GM12801 (cell line): ENCODE data around the gene QSOX1.

ENCODE experiments used
- TF ChIP-seq, protein P1 (sequence below): IDR thresholded peaks from one replicate; pipeline ENCODE4 v1.5.1; 2011; ENCODE audit warnings: control low read depth; ENCODE audit not compliant: insufficient read length; ENCODE audit errors: extremely low read depth

Gene QSOX1

DNA sequence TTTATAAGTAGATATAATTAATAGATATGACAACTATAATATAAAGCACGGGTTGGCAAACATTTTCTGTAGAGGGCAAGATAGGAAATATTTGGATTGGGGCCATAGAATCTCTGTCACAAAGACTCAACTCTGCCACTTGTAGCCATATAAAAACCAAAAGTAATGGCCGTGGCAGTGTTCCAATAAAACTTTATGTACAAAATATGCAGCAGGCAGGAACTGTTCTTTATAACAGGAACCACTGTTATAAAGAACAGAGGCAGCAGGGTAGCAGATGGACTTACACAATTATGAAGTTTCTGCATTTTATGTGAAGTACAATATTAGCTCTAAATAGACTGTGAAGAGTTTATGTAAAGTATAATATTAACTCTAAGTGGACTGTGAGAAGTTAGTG is 16.9 kb upstream of the QSOX1 start:
- TF ChIP-seq, protein P1, sequence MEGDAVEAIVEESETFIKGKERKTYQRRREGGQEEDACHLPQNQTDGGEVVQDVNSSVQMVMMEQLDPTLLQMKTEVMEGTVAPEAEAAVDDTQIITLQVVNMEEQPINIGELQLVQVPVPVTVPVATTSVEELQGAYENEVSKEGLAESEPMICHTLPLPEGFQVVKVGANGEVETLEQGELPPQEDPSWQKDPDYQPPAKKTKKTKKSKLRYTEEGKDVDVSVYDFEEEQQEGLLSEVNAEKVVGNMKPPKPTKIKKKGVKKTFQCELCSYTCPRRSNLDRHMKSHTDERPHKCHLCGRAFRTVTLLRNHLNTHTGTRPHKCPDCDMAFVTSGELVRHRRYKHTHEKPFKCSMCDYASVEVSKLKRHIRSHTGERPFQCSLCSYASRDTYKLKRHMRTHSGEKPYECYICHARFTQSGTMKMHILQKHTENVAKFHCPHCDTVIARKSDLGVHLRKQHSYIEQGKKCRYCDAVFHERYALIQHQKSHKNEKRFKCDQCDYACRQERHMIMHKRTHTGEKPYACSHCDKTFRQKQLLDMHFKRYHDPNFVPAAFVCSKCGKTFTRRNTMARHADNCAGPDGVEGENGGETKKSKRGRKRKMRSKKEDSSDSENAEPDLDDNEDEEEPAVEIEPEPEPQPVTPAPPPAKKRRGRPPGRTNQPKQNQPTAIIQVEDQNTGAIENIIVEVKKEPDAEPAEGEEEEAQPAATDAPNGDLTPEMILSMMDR, result no peak

DNA sequence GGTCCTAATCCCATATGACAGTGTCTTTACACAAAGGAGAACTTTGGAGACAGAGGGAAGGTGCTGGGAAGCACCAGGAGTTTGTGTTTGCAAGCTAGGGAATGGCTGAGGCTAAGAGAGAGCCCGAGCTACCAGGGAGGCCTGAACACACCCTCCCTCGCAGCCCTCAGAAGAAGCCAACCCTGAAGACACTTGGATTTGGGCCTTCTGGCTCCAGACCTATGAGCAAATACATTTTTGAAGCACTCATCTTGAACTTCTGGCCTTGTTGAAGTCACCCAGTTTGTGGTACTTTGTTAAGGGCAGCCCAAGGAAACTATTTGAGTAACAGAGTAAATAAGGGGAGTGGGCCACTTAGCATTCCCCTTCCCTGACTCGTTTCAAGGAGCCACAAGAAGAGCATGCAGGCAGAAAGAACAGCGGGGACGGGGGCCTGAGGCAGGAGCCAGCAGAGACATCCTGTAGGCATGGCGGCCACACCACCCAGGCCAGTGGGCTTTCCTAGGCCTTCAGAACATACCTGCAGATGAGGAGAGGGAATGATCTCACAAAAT is 13.2 kb upstream of the QSOX1 start:
- TF ChIP-seq, protein P1, result no peak

DNA sequence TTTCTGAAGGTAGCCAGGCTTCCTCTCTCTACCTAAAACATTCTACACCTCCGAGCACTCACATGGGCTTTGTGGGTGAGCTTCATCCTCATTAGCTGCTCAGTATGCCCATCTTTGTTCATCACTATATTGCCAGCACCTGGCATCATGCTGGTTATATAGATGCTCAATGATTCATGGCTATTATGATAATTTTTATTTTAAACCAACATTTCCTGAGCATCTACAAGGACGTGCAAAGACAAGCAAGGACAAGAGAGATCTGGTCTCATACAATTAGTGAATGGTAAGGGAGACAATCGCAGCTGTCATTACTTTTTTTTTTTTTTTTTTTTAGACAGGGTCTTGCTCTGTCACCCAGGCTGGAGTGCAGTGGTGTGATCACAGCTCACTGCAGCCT is 11.3 kb upstream of the QSOX1 start:
- TF ChIP-seq, protein P1, result no peak

DNA sequence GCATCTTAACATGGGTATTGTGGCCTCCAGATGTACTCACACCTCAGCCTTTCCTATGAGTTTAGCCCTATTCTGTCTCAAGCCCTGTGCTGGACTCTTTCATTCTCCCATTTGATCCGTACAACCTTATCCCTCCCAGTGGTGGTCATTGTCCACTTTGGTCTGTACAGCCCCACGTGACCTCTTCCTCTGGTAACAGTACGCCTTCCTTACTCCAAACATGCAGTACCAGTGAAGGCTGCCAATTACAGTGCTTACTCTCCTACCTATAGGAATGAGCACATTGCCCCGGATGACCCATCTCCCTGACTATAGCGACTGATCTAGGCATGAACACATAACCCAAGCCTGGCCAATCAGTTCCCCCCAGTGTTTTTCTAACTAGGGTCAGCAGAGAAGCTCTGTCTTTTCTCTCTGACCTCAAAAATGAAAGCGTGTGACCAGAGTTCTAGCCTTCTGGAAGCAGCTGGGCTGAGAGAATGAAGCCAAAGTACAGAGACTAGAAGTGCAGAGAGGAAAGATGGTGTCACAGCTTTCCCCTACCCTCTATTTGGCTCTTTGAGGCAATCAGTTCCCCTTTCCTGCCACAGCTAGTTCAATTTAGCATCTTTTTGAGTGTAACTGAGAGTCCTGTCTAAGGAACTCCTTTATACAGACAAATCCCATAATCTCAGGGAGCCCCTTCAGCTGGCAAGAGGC is 9.9 kb upstream of the QSOX1 start:
- TF ChIP-seq, protein P1, result no peak

DNA sequence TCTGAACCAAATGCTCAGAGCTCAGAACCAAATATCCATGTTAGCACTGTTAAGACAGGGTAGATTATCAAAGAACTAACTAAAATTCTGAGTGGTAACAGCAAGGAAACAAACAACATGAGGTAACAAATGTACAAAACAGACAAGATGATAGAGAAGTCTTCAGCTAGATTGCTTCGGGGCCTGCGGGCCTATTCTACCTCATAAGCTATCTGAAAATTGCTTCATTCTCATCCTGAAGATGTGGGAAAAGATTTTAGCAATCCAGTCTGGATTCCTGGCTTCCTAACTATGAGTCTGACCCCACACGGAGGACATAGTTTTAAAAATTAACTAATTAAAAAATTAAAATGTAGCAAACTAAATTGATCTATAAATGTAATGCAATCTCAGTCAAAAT is 9.2 kb upstream of the QSOX1 start:
- TF ChIP-seq, protein P1, result no peak

DNA sequence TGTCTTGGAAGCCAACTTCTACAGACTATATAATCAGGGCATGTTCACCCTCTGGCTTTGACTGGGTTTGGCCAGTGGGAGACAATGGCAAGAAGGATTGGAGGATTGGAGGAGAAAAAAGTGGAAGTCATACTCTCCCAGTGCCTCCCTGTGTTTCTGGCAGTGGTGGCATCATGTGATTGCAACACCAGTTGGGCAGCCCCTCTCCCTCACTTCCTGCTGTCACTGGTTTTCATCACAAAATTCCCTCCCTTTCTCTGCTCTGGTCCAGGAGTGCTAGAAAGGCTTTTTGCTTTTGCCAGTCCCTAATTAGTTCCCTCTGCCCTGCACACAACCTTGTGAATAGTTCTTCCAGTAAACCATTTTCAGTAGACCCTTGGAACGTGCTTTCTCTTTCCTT is 3.7 kb upstream of the QSOX1 start:
- TF ChIP-seq, protein P1, result no peak

DNA sequence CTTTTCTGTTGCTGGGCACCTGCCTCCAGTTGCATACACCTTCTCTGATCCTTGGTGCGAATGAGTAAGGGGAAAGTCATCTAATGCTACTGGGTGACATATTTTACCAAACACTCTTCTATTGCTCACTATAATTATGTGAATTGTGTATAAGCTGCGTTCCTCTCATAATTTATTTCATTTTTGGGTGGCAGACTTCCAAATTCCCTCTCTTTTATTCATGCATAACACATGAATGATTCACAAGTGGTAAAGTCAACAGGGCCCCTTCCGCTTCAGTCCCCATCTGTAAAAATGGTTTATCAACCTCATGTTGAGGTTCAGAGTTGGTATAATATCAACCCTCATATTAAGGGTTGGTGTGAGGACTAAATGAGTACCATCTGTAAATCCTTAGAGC is 3.2 kb upstream of the QSOX1 start:
- TF ChIP-seq, protein P1, result no peak
